ENCODE results near the gene RRP1B. TPM values are rescaled to one million over a fixed set of nuclear protein-coding genes. Genes with fewer than 3 reads are reported as not detected.

RRP1B gene
- total RNA-seq, 2 donors from 2014 or later = 11.0 to 22.1 TPM

- intact Hi-C loops (cut with DNase I) = no loop called here
- Histone ChIP-seq H3K9me3 (no peaks in the 10 kb centered on the region), H3K4me1 (peaks cover 20% of the 10 kb centered on the region), H3K4me3 (no peak overlapping the region), H3K27ac (no peak overlapping the region), H3K27me3 (no peaks in the 10 kb centered on the region), H3K36me3 (no peaks in the 10 kb centered on the region), H3K9ac (ENCODE audit: low read depth in 2 of 2, low read length in 2 of 2) (peak overlapping the region in 1 of 2 donors; percentile 77)
- TF ChIP-seq, protein P1, sequence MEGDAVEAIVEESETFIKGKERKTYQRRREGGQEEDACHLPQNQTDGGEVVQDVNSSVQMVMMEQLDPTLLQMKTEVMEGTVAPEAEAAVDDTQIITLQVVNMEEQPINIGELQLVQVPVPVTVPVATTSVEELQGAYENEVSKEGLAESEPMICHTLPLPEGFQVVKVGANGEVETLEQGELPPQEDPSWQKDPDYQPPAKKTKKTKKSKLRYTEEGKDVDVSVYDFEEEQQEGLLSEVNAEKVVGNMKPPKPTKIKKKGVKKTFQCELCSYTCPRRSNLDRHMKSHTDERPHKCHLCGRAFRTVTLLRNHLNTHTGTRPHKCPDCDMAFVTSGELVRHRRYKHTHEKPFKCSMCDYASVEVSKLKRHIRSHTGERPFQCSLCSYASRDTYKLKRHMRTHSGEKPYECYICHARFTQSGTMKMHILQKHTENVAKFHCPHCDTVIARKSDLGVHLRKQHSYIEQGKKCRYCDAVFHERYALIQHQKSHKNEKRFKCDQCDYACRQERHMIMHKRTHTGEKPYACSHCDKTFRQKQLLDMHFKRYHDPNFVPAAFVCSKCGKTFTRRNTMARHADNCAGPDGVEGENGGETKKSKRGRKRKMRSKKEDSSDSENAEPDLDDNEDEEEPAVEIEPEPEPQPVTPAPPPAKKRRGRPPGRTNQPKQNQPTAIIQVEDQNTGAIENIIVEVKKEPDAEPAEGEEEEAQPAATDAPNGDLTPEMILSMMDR (IDR thresholded peaks at IDR 0.05) = no peak
- no peak for DNase-seq
Observed at GRCh38 chr21:43734928-43735229, 75.5 kb downstream of the RRP1B start.

DNA sequence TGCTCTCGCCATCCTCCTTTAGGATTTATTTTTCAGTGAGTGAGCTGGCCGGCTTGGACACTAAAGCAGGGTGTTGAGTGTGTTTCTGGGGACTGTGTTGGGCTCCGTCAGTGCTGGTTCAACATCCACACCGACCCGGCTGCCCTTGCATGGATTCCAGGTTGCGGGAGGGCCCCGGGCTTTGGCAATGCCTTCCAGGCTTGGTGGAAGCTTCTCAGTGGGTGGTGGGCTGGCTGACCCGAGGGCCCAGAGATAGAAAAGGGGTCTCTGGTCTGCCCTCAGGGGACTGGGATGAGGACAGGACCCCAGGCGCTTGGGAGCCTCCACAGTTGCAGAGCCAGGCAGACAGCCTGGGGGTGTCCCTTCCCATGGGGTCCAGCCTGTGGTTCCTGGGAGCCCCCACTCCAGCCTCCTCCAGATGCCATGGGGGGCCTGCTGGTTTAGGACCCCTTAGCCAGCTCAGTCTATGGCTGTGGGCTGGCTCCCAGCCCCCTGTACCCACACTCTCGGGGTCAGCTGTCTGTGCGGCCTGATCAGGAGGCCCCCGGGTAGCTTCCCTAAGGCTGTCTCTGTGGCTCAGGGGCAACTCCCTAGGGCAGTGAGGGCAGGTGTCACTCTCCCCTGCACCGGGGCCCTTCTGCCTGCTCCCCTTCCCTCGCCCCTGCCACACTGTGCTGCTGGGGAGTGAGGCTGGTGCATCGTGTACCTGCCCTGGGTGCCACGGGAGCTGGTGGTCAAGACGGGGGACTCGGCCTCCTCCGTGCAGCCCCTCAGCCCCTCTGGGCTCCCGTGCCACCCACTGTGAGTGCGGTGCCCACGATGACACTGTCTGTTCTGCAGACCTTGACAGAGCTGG, 76.1 kb downstream of the RRP1B start:
- Histone ChIP-seq H3K9me3 (no peaks in the 10 kb centered on the region), H3K4me1 (peaks cover 20% of the 10 kb centered on the region), H3K4me3 (no peak overlapping the region), H3K27ac (no peak overlapping the region), H3K27me3 (no peaks in the 10 kb centered on the region), H3K36me3 (no peaks in the 10 kb centered on the region), H3K9ac (ENCODE audit: low read depth in 2 of 2, low read length in 2 of 2) (no peak overlapping the region)
- no peak for DNase-seq
- intact Hi-C loops (cut with DNase I) = no loop called here
- TF ChIP-seq, protein P1 (IDR thresholded peaks at IDR 0.05) = no peak

DNA sequence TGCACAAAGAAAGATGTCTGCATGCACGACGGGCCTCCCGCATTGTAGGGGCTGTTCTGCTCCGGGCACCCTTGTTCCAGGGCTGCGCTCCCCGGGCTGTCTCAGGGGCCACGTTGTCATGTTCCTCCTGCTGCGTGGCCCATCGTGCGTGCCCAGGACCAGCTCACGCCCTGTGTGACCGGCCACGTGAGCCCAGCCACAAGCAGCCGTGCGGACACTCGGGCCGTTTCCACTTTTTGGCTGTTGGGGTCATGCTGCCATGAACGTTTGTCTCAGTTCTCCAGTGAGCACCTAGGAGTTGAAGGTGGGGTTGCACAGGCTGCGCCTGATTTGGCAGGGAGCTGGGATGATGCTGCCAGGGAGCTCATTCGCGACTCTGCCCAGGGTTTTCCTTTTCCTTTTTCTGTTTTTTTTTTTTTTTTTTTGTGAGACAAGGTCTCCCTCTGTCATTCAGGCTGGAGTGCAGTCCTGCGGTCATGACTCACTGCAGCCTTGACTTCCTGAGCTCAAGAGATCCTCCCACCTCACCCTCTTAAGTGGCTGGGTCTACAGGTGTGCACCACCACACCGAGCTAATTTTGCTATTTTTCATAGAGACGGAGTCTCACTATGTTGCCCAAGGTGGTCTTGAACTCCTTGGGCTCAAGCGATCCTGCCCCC, 77.0 kb downstream of the RRP1B start:
- Histone ChIP-seq H3K27ac (no peak overlapping the region), H3K36me3 (no peaks in the 10 kb centered on the region), H3K4me3 (no peak overlapping the region), H3K27me3 (no peaks in the 10 kb centered on the region), H3K4me1 (peaks cover 14% of the 10 kb centered on the region), H3K9me3 (no peaks in the 10 kb centered on the region), H3K9ac (ENCODE audit: low read depth in 2 of 2, low read length in 2 of 2) (no peak overlapping the region)
- DNase-seq = no peak
- TF ChIP-seq, protein P1 (IDR thresholded peaks at IDR 0.05) = no peak
- intact Hi-C loops (cut with DNase I) = no loop called here

DNA sequence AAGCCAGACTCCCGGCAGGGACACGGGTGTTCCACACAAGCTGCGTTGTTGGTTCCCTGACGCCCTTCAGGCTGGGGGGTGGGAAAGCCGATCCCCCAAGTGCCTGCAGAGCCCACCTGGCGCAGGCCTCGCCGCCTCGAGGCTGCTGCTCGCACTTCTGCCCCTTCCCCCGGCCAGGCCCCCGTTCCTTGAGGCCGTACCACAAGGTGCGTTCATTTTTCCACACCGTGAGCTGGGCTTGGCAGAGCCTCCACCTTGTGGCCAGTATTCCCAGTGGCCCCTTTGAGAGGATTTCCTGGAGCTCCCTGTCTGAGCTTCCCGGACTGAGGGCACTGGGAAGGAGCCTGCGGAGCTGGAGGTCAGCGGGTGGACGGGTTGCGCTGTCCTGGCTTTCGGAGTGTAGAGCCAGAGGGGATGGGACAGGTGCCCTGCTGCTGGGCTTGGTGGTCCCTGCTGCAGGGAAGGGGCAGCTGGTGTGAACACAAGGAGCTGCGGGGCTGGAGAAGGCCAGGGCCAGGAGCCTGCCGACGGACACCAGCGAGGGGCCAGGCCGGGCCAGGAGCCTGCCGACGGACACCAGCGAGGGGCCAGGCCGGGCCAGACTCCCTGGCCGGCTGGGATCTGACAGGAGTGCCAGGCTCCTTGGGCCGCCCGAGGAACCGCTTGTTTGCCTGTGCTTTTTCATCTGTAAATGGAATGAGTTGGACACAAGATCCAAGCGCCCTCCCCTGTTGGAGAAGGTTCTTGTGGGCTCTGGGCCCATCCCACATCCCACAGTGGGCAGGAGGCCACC, 78.0 kb downstream of the RRP1B start:
- no peak overlapping the region for H3K27ac ChIP-seq
- no peak overlapping the region for H3K4me3 ChIP-seq
- TF ChIP-seq, protein P1 (IDR thresholded peaks at IDR 0.05) = no peak
- DNase-seq = no peak
- intact Hi-C loops (cut with DNase I) = no loop called here
- H3K9me3 ChIP-seq = no peaks in the 10 kb centered on the region
- no peaks in the 10 kb centered on the region for H3K27me3 ChIP-seq
- H3K36me3 ChIP-seq = no peaks in the 10 kb centered on the region
- no peak overlapping the region for H3K9ac ChIP-seq (ENCODE audit: low read depth in 2 of 2, low read length in 2 of 2)
- H3K4me1 ChIP-seq = peaks cover 12% of the 10 kb centered on the region

- Histone ChIP-seq H3K27ac (no peak overlapping the region), H3K9ac (ENCODE audit: low read depth in 2 of 2, low read length in 2 of 2) (no peak overlapping the region), H3K36me3 (no peaks in the 10 kb centered on the region), H3K9me3 (no peaks in the 10 kb centered on the region), H3K4me3 (no peak overlapping the region), H3K4me1 (no peaks in the 10 kb centered on the region), H3K27me3 (no peaks in the 10 kb centered on the region)
- intact Hi-C loops (cut with DNase I) = no loop called here
- no peak for DNase-seq
- TF ChIP-seq, protein P1 (IDR thresholded peaks at IDR 0.05) = no peak
Observed at GRCh38 chr21:43739621-43740435, 80.5 kb downstream of the RRP1B start.
